Esophagus squamous epithelium (tissue), 5 donors: Measurements from ENCODE around the gene PTPN1. TPM values are rescaled to one million over a fixed set of nuclear protein-coding genes. Genes with fewer than 3 reads are reported as not detected.

Experiments used
- DNase-seq: peaks from one replicate; lab custom pipeline; 2025; lab: John Stamatoyannopoulos, UW
- H3K27ac ChIP-seq, 4 donors: fragments of 200-600 bp; sonication (generic); one replicate each; pipeline ENCODE4 v1.5.1; 2016 to 2019; ENCODE audit warnings: mild to moderate bottlenecking in 1 of 4
- H3K27me3 ChIP-seq, 4 donors: fragments of 200-600 bp; sonication (generic); 1 replicate in 3 of 4; 2 replicates in 1 of 4; pipeline versions ENCODE4 v1.5.1 to v1.6.0; 2017 to 2021; ENCODE audit warnings: antibody characterized with exemption in 1 of 4
- H3K36me3 ChIP-seq, 3 donors: fragments of 200-600 bp; sonication (generic); one replicate each; pipeline ENCODE4 v1.5.1; 2016 to 2019
- H3K4me1 ChIP-seq, 3 donors: fragments of 200-600 bp; sonication (generic); one replicate each; pipeline ENCODE4 v1.5.1; 2017 to 2019
- H3K4me3 ChIP-seq, 4 donors: fragments of 200-600 bp; sonication (generic); 1 replicate in 3 of 4; 2 replicates in 1 of 4; pipeline ENCODE4 v1.5.1; 2016 to 2019; ENCODE audit warnings: mild to moderate bottlenecking in 2 of 4, moderate library complexity in 1 of 4
- H3K9me3 ChIP-seq, 3 donors: fragments of 200-600 bp; sonication (generic); one replicate each; pipeline ENCODE4 v1.5.1; 2016 to 2019
- POLR2A ChIP-seq, 4 donors: fragments of 450-650 bp; IDR thresholded peaks; one replicate each; pipeline ENCODE4 v1.6.1; 2017; ENCODE audit warnings: antibody characterized with exemption in 4 of 4, mild to moderate bottlenecking in 4 of 4, moderate library complexity in 3 of 4
- WGBS, 2 donors: methylation state at CpG; one replicate each; pipeline ENCODE4 v1.1.5; 2018; 5-methylcytosine and 5-hydroxymethylcytosine counted together
- intact Hi-C: fragments of 100-400 bp; cut with DNase I; formaldehyde crosslinking; loops from one replicate; pipeline ENCODE4 v1.15.0; 2022
- total RNA-seq, 4 donors: library from RNA; depleted of rRNA; stranded (reverse); fragments of >200 nt; gene quantifications; one replicate each; pipeline ENCODE4 v1.1.0, GENCODE V29; 2016
- TF ChIP-seq, protein P1 (sequence below), 6 experiments: fragments of 450-650 bp in 4 of 6; fragments of 200-600 bp in 2 of 6; sonication (generic) in 2 of 6; IDR thresholded peaks; one replicate each; pipeline ENCODE4 v1.5.1; 2016 to 2019; ENCODE audit warnings: antibody characterized with exemption in 6 of 6, mild to moderate bottlenecking in 4 of 6, moderate library complexity in 4 of 6
- donor health status: DM: yes; HTN: yes; CAD: no.

PTPN1 gene
- total RNA-seq, 4 donors from 2014 or later: 23.6 to 30.6 (median 29.0) TPM

DNA sequence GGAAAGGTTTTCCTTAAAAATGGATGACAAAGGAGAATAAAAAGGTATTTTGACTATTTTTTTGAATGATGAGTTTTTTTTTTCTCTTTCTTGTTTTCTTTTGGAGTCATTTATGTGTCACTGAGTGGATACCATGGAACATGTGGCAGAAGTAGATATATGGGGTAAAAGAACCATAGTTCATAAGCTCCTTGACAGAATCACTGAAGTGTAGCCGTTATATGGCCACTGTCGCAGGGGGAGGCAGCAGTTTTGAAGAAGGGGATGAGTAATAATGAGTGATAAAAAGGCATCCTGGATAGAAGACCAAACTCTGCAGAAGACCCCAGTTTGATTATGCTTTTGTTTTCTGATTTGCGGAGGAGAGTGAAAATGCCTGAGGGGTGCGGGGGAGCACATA lies 15.5 kb downstream of the PTPN1 start:
- WGBS, 2 donors: 86 to 96% methylated on average over 4 of the region's 4 CpGs
- no peak overlapping the region for H3K4me3 ChIP-seq
- H3K9me3 ChIP-seq: no peaks in the 10 kb centered on the region

DNA sequence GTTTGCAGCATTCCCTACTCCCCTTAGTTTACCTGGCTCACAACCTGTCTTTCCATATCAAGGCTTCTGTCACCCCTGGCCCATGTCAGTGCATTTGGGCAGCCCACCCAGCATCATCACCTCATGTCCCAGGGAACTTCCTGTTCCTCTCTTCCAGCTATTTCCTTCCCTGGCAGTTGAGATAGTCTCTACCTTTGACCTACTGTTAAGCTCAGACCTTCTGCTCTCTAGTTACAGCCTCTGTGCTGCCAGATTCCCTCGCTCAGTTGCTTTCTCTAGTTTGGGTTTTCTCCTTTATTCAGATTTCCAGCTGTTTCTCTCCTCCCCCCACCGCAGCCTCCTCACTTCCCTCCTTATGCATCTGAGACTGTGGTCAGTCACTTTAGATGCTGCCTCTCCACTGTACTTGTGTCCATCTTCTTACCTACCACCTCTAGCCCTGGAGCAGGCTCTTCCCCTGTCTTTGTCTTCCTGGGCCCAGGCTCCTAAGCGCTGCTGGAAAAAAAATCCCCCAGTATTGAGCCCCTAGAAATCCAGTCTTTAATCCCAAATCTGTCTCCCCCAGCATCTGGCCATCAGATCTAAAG lies 16.3 kb downstream of the PTPN1 start:
- H3K27ac ChIP-seq: peak overlapping the region in 3 of 4 donors; percentile 39 to 52 (median 42)
- no peak overlapping the region for H3K4me3 ChIP-seq

More for the DNA sequence above, 15.5 kb downstream of the PTPN1 start:
- intact Hi-C loops: no loop called here
- H3K27me3 ChIP-seq: no peaks in the 10 kb centered on the region
- TF ChIP-seq, protein P1, sequence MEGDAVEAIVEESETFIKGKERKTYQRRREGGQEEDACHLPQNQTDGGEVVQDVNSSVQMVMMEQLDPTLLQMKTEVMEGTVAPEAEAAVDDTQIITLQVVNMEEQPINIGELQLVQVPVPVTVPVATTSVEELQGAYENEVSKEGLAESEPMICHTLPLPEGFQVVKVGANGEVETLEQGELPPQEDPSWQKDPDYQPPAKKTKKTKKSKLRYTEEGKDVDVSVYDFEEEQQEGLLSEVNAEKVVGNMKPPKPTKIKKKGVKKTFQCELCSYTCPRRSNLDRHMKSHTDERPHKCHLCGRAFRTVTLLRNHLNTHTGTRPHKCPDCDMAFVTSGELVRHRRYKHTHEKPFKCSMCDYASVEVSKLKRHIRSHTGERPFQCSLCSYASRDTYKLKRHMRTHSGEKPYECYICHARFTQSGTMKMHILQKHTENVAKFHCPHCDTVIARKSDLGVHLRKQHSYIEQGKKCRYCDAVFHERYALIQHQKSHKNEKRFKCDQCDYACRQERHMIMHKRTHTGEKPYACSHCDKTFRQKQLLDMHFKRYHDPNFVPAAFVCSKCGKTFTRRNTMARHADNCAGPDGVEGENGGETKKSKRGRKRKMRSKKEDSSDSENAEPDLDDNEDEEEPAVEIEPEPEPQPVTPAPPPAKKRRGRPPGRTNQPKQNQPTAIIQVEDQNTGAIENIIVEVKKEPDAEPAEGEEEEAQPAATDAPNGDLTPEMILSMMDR (IDR thresholded peaks at IDR 0.05): no peak
- TF ChIP-seq POLR2A (IDR thresholded peaks at IDR 0.05): no peak
- DNase-seq: no peak
- H3K4me1 ChIP-seq: peaks cover 9 to 96% (median 58%) of the 10 kb centered on the region in 3 donors
- no peaks in the 10 kb centered on the region for H3K36me3 ChIP-seq
- H3K27ac ChIP-seq: no peak overlapping the region

DNA sequence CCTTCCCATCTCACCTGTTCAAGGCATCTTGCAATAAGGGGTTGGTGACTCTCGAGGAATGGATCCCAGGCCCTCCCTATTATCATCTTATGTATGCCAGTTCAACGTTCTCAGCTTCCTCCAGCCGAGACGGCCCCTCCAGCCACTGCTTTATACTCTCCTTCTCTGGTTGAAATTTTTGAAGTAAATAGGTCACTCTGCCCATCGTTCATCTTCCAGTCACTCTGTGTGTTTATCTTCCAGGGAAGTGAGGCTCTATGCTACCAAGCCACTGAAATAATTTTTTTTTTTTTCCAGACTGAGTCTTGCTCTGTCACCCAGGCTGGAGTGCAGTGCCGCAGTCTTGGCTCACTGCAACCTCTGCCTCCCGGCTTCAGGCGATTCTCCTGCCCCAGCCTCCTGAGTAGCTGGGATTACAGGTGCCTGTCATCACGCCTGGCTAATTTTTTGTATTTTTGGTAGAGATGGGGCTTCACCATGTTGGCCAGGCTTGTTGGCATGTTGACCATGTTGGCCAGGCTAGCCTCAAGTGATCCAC lies 17.0 kb downstream of the PTPN1 start:
- H3K27ac ChIP-seq: peak overlapping the region in 3 of 4 donors; percentile 39 to 52 (median 42)
- intact Hi-C loops: no loop called here
- WGBS, 2 donors: 65 to 75% methylated on average over 9 of the region's 9 CpGs
- H3K36me3 ChIP-seq: no peaks in the 10 kb centered on the region
- H3K4me1 ChIP-seq: peaks cover 12 to 96% (median 53%) of the 10 kb centered on the region in 3 donors
- no peak for DNase-seq
- no peaks in the 10 kb centered on the region for H3K9me3 ChIP-seq
- no peaks in the 10 kb centered on the region for H3K27me3 ChIP-seq
- H3K4me3 ChIP-seq: no peak overlapping the region
- TF ChIP-seq, protein P1 (IDR thresholded peaks at IDR 0.05): no peak
- no peak for TF ChIP-seq POLR2A (IDR thresholded peaks at IDR 0.05)

More for the DNA sequence above, 16.3 kb downstream of the PTPN1 start:
- no peak for DNase-seq
- H3K27me3 ChIP-seq: no peaks in the 10 kb centered on the region
- no peaks in the 10 kb centered on the region for H3K36me3 ChIP-seq
- intact Hi-C loops: no loop called here
- peaks cover 10 to 96% (median 50%) of the 10 kb centered on the region in 3 donors for H3K4me1 ChIP-seq
- no peaks in the 10 kb centered on the region for H3K9me3 ChIP-seq
- WGBS, 2 donors: 70 to 72% methylated on average over 3 of the region's 3 CpGs
- TF ChIP-seq POLR2A (IDR thresholded peaks at IDR 0.05): no peak

DNA sequence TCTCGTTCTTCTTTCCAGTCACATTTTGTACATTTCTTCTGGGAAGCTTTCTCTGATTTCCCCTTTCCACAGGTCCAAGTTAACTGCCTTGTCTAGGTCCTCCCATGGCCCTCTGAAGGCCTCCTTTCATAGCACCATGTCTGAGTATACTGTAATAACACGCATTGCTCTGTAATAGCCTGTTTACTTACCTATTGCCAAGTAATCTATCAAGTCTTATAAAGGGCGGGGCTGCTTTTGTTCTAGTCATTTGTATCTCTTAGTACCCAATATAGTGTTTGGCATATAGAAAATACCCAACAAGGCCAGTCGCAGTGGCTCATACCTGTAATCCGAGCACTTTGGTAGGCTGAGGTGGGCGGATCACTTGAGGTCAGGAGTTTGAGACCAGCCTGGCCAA lies 17.9 kb downstream of the PTPN1 start:
- Histone ChIP-seq H3K27me3 (no peaks in the 10 kb centered on the region), H3K27ac (peak overlapping the region in 1 of 4 donors; percentile 52), H3K36me3 (no peaks in the 10 kb centered on the region), H3K4me1 (peaks cover 12 to 96% (median 59%) of the 10 kb centered on the region in 3 donors), H3K4me3 (no peak overlapping the region), H3K9me3 (no peaks in the 10 kb centered on the region)
- WGBS, 2 donors: 64 to 70% methylated on average over 6 of the region's 6 CpGs
- TF ChIP-seq, protein P1 (IDR thresholded peaks at IDR 0.05): no peak
- no peak for TF ChIP-seq POLR2A (IDR thresholded peaks at IDR 0.05)
- DNase-seq: no peak
- intact Hi-C loops: no loop called here

DNA sequence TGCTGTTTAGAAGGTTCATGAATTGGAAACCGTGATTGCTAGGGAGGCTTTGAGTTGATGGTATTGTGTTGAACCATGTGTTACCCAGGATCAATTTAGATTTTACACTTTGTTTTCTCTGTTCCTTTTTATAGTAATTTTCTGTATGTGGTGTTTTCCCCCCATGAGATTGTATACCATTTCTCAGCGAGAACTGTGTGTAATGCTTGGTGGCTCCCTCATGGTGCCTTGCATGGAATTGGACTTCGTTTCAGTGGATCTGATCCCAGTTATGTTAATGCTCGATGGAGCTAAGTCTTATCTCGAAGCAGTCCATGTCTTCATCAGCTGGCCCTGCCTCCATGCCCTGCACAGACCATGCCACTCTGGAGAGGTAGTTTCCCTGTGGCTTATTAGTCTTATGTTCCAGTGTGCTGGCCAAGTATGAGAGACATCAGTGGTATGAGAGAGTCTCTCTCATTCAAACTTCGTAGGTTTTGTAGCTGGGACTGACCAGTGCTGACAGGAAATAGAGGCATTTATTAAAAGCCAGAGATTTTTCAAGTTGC lies 18.7 kb downstream of the PTPN1 start:
- intact Hi-C loops: no loop called here
- TF ChIP-seq POLR2A (IDR thresholded peaks at IDR 0.05): no peak
- TF ChIP-seq, protein P1 (IDR thresholded peaks at IDR 0.05): no peak
- H3K27ac ChIP-seq: peak overlapping the region in 2 of 4 donors; percentile 57 to 72

More for the DNA sequence above, 18.7 kb downstream of the PTPN1 start:
- no peak for DNase-seq
- no peaks in the 10 kb centered on the region for H3K27me3 ChIP-seq
- no peaks in the 10 kb centered on the region for H3K9me3 ChIP-seq
- peaks cover 13 to 96% (median 55%) of the 10 kb centered on the region in 3 donors for H3K4me1 ChIP-seq
- no peaks in the 10 kb centered on the region for H3K36me3 ChIP-seq
- WGBS, 2 donors: 58 to 59% methylated on average over 6 of the region's 6 CpGs
- H3K4me3 ChIP-seq: no peak overlapping the region
